HG03457 (cell line): Measurements from ENCODE around the gene PPM1H.

Source experiments
- ATAC-seq: cut with Tn5 transposase; IDR thresholded peaks from one replicate; pipeline ENCODE4 v1.9.1; 2021; ENCODE audit warnings: moderate number of reproducible peaks; ENCODE audit not compliant: unreplicated experiment

The PPM1H gene

GRCh38 chr12:62627181-62627580, 307.8 kb downstream of the PPM1H start:
- no peak for ATAC-seq

- ATAC-seq = no peak
Observed at GRCh38 chr12:62625228-62625627, 309.7 kb downstream of the PPM1H start.

- no peak for ATAC-seq
Observed at GRCh38 chr12:62622177-62622576, 312.8 kb downstream of the PPM1H start.

- ATAC-seq = no peak
Observed at GRCh38 chr12:62621101-62621638, 313.8 kb downstream of the PPM1H start.

GRCh38 chr12:62618930-62619329, 316.0 kb downstream of the PPM1H start:
- ATAC-seq = no peak

GRCh38 chr12:62618319-62618718, 316.6 kb downstream of the PPM1H start:
- ATAC-seq = no peak

GRCh38 chr12:62613081-62613480, 321.9 kb downstream of the PPM1H start:
- ATAC-seq = no peak

- no peak for ATAC-seq
Observed at GRCh38 chr12:62606654-62607053, 328.3 kb downstream of the PPM1H start.

- no peak for ATAC-seq
Observed at GRCh38 chr12:62605981-62606380, 329.0 kb downstream of the PPM1H start.

- no peak for ATAC-seq
Observed at GRCh38 chr12:62604871-62605270, 330.1 kb downstream of the PPM1H start.

- no peak for ATAC-seq
Observed at GRCh38 chr12:62604373-62604772, 330.6 kb downstream of the PPM1H start.

GRCh38 chr12:62603811-62604098, 331.2 kb downstream of the PPM1H start:
- no peak for ATAC-seq

GRCh38 chr12:62603061-62603810, 331.7 kb downstream of the PPM1H start:
- peak; percentile 49 for ATAC-seq

- ATAC-seq = peak; percentile 59
Observed at GRCh38 chr12:62602255-62603060, 332.5 kb downstream of the PPM1H start.

GRCh38 chr12:62601765-62602164, 333.2 kb downstream of the PPM1H start:
- ATAC-seq = no peak

GRCh38 chr12:62599854-62600437, 335.0 kb downstream of the PPM1H start:
- ATAC-seq = no peak

- no peak for ATAC-seq
Observed at GRCh38 chr12:62598846-62599245, 336.1 kb downstream of the PPM1H start.

- no peak for ATAC-seq
Observed at GRCh38 chr12:62597253-62597652, 337.7 kb downstream of the PPM1H start.
